MM.1S (cell line): ENCODE data around the gene ANK2.

Experiments used
- DNase-seq: peaks from one replicate; pipeline ENCODE4 v3.0.0-alpha.2; 2015
- H2AFZ ChIP-seq: fragments of 300-600 bp; sonication (generic); 2 replicates; pipeline ENCODE4 v1.6.0; 2016; ENCODE audit warnings: antibody characterized with exemption, low read length
- H3F3A ChIP-seq: fragments of 300-600 bp; sonication (generic); 2 replicates; pipeline ENCODE4 v1.6.1; 2016; ENCODE audit warnings: mild to moderate bottlenecking, antibody characterized with exemption, low read length, moderate library complexity, mixed read lengths; ENCODE audit not compliant: insufficient read depth
- H3K27ac ChIP-seq: fragments of 300-600 bp; sonication (generic); 2 replicates; pipeline ENCODE4 v1.5.1; 2016; ENCODE audit warnings: mild to moderate bottlenecking, low read length
- H3K27me3 ChIP-seq: fragments of 300-600 bp; sonication (generic); replicated peaks from 2 replicates; pipeline ENCODE4 v1.6.0; 2016; ENCODE audit warnings: low read length; ENCODE audit not compliant: insufficient read depth
- H3K36me3 ChIP-seq: fragments of 300-600 bp; sonication (generic); replicated peaks from 2 replicates; pipeline ENCODE4 v1.6.1; 2016; ENCODE audit warnings: mild to moderate bottlenecking, low read length, mixed read lengths; ENCODE audit not compliant: insufficient read depth
- H3K4me1 ChIP-seq: fragments of 300-600 bp; sonication (generic); 2 replicates; pipeline ENCODE4 v1.6.1; 2016; ENCODE audit warnings: low read length, mixed read lengths
- H3K4me2 ChIP-seq: fragments of 300-600 bp; sonication (generic); 2 replicates; pipeline ENCODE4 v1.6.0; 2016; ENCODE audit warnings: low read depth, low read length
- H3K4me3 ChIP-seq: fragments of 300-600 bp; sonication (generic); 2 replicates; pipeline ENCODE4 v1.5.1; 2016; ENCODE audit warnings: low read length, mixed read lengths
- H3K79me2 ChIP-seq: fragments of 300-600 bp; sonication (generic); 2 replicates; pipeline ENCODE4 v1.6.1; 2016; ENCODE audit warnings: mixed run types, low read length, mixed read lengths
- H3K9ac ChIP-seq: fragments of 300-600 bp; sonication (generic); 2 replicates; pipeline ENCODE4 v1.6.1; 2016; ENCODE audit warnings: low read length, mixed read lengths
- H3K9me2 ChIP-seq: fragments of 300-600 bp; sonication (generic); replicated peaks from 2 replicates; pipeline ENCODE4 v1.6.1; 2016; ENCODE audit warnings: mild to moderate bottlenecking, low read length, mixed read lengths; ENCODE audit not compliant: insufficient read depth
- H3K9me3 ChIP-seq: fragments of 300-600 bp; sonication (generic); replicated peaks from 2 replicates; pipeline ENCODE4 v1.6.1; 2016; ENCODE audit warnings: mild to moderate bottlenecking, low read length, mixed read lengths; ENCODE audit not compliant: insufficient read depth
- H4K20me1 ChIP-seq: fragments of 300-600 bp; sonication (generic); 2 replicates; pipeline ENCODE4 v1.6.1; 2016; ENCODE audit warnings: mild to moderate bottlenecking, low read length, moderate library complexity, mixed read lengths; ENCODE audit not compliant: insufficient read depth
- CTCF ChIP-seq: fragments of 300-600 bp; sonication (generic); IDR thresholded peaks from 2 replicates; pipeline ENCODE4 v1.5.1; 2016; ENCODE audit warnings: antibody characterized with exemption, low read length, mixed read lengths
- EZH2 ChIP-seq: fragments of 300-600 bp; sonication (generic); optimal IDR thresholded peaks from 2 replicates; pipeline ENCODE3; 2017; ENCODE audit warnings: low read depth, mild to moderate bottlenecking, antibody characterized with exemption, low read length, mixed read lengths
- EZH2phosphoT487 ChIP-seq: fragments of 300-600 bp; sonication (generic); IDR thresholded peaks from 2 replicates; pipeline ENCODE4 v1.6.1; 2018; ENCODE audit warnings: antibody characterized with exemption, low read length

The ANK2 gene

GRCh38 chr4:113147498-113148111, 98.2 kb downstream of the ANK2 start:
- H3K36me3 ChIP-seq: no peaks in the 10 kb centered on the region
- H3K9me2 ChIP-seq: no peaks in the 10 kb centered on the region
- H3K9me3 ChIP-seq: no peaks in the 10 kb centered on the region
- H3K79me2 ChIP-seq: no peaks in the 10 kb centered on the region
- H3K27me3 ChIP-seq: no peaks in the 10 kb centered on the region
- TF ChIP-seq EZH2phosphoT487: no peak
- no peak for TF ChIP-seq EZH2
- no peak for TF ChIP-seq CTCF
- H3K27ac ChIP-seq: peak overlapping the region; percentile 79
- peak overlapping the region; percentile 90 for H2AFZ ChIP-seq
- no peaks in the 10 kb centered on the region for H3K4me1 ChIP-seq
- H3K4me3 ChIP-seq: peak overlapping the region; percentile 76
- peak overlapping the region; percentile 70 for H3K4me2 ChIP-seq
- DNase-seq: no peak
- no peaks in the 10 kb centered on the region for H4K20me1 ChIP-seq
- peak overlapping the region; percentile 74; the same call in 1 of the 2 replicates for H3K9ac ChIP-seq
- no peaks in the 10 kb centered on the region; the same call in 1 of the 2 replicates for H3F3A ChIP-seq

GRCh38 chr4:113148925-113149324, 99.5 kb downstream of the ANK2 start:
- no peak overlapping the region for H3K4me3 ChIP-seq
- no peaks in the 10 kb centered on the region for H3K9me2 ChIP-seq
- H3K4me1 ChIP-seq: no peaks in the 10 kb centered on the region
- no peaks in the 10 kb centered on the region; the same call in 1 of the 2 replicates for H3F3A ChIP-seq
- no peak overlapping the region for H3K4me2 ChIP-seq
- H4K20me1 ChIP-seq: no peaks in the 10 kb centered on the region
- H3K79me2 ChIP-seq: no peaks in the 10 kb centered on the region
- no peak overlapping the region for H2AFZ ChIP-seq
- H3K9ac ChIP-seq: no peak overlapping the region
- no peak for TF ChIP-seq EZH2
- TF ChIP-seq CTCF: no peak
- no peak for TF ChIP-seq EZH2phosphoT487
- no peaks in the 10 kb centered on the region for H3K9me3 ChIP-seq
- no peak overlapping the region for H3K27ac ChIP-seq
- H3K36me3 ChIP-seq: no peaks in the 10 kb centered on the region
- no peaks in the 10 kb centered on the region for H3K27me3 ChIP-seq
- DNase-seq: no peak

GRCh38 chr4:113153529-113154101, 104.2 kb downstream of the ANK2 start:
- Histone ChIP-seq H4K20me1 (no peaks in the 10 kb centered on the region), H3K9me2 (no peaks in the 10 kb centered on the region), H3K79me2 (no peaks in the 10 kb centered on the region), H3K4me1 (no peaks in the 10 kb centered on the region), H3K9ac (no peak overlapping the region), H3F3A (no peaks in the 10 kb centered on the region), H3K4me2 (no peak overlapping the region), H3K36me3 (no peaks in the 10 kb centered on the region), H3K27ac (no peak overlapping the region), H3K9me3 (no peaks in the 10 kb centered on the region), H3K4me3 (no peak overlapping the region), H3K27me3 (no peaks in the 10 kb centered on the region), H2AFZ (no peak overlapping the region)
- no peak for TF ChIP-seq EZH2phosphoT487
- TF ChIP-seq CTCF: no peak
- no peak for TF ChIP-seq EZH2
- DNase-seq: no peak
